ENCODE data around the gene SLC25A47. TPM values are rescaled to one million over a fixed set of nuclear protein-coding genes. Genes with fewer than 3 reads are reported as not detected.

The SLC25A47 gene, protein sequence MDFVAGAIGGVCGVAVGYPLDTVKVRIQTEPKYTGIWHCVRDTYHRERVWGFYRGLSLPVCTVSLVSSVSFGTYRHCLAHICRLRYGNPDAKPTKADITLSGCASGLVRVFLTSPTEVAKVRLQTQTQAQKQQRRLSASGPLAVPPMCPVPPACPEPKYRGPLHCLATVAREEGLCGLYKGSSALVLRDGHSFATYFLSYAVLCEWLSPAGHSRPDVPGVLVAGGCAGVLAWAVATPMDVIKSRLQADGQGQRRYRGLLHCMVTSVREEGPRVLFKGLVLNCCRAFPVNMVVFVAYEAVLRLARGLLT
- not detected in 5 replicates for total RNA-seq (2022; extraction: Qiagen RNA extraction)

DNA sequence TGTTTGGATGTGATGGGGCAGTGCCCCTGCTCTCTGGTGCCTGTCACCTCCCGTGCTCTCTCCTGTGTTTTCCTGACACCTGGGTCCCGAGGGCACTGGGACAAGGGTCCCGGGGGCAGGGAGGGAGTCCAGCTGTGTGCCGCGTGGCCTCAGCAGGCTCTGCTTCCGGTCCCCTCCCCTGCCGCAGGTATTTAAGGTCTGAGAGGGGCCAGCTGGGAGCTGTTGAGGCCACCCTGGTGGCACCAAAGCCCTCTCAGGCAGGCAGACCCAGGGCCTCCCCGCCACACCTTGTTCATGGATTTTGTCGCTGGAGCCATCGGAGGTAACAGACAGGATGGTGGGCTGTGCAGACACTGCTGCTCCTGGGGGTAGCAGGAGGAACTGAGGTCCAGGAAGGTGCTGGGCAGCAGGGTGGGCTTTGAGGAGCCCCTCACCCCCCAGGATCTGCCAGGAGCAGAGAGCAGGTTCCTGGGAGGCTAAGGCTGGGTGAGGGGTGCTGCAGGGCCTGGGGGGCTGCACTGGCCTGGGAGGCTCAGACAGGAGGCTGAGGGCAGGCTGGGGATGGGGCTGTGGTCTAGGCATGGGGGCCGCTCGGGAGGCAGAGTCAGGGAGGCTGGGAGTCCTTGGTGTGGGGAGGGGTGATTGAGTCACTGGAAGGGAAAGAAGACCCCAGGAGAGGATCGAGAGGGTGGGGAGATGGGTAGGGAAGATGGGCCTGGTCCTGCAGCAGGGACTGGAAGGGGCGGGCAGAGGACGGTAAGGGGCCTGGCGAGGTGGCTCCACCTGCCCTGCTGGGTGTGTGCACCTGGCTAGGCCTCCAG, at the start of gene SLC25A47:
SLC25A47 (plus strand) TSS at position 219 of the 821 bp plus-strand sequence; CDS start at position 295, 76 bp downstream.

DNA sequence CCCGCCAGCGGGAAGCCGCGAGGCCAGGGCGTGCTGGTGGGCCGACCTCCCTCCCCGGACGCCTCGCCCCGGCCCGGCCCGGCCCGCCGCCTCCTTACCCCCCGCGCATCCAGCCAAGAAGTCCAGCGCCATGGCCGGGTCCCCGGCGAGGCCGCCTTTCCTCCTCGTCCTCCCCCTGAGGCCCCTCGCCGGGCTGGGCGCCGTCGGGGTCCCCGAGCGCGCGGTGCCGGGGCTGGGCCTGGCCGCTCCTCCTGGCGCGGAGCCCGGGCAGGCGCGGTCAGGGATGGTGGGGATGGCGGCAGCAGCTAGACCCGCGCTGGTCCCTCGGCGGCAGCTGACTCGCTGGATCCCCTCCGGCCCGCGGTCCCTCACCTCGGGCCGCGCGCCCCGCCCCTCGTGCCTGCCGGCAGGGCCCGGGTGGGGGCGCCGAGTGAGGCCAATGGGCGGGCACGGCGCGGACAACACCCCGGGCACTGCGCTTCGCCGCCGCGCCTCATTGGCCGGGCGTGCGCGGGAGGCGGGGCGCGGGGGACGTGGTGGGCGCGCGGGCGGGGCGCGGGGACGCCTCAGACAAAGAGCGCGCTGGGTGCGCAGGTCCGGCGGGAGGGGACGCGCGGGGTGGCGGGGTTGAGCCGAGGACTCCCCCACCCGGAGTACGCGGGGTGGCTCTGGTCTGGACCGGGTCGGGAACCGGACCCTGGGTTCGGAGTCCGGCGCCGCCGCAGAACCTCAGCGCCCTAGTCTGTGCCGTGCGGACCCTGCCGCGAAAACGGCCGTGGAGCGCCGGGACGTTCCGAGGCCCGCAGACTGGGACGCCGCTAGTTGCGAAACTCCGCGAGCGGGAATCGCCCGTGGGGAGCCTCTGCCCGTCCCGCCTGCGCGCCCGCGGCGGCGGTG, 16.8 kb upstream of the SLC25A47 start, which contains the start of gene SLC25A29:
SLC25A29 (minus strand) TSS at position 344 of the 897 bp plus-strand sequence; CDS start at position 132, 212 bp downstream.

DNA sequence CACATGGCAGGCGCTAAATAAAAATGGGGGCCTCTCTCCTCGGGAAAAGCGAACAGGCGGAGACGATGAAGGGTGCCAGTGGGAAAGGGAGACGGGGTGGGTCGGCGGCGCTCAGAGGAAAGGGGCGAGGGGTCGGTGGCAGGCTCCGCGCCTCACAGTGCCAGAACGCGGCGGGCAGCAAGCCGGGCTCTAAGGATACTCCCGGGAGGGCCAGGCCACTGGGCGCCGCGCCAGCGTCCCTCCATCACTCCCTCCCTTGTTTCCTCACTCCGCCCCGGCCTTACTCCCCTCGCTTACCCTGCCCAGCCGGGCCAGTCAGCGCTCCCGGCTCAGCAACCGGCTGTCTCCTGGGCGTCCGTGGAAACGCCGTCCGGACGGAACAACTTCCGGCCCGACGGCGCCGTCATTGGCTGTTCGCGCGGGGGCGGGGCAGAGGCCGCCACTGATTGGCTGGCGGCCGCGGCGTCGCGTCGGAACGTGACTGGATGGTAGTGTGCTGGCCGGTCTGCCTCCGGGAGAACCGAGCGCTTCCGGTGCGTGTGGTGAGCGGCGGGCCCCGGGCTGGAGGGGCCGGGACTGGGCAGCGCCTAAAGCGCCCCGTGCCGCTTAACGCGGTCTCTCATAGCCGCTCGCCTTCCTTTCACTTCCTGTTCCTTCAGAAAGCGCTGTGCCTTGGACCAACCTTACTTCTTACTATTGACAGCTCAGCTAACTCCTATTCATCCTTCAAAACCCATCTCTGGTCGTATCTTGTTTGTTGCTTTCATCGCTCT, 53.0 kb downstream of the SLC25A47 start, which contains the start of gene WDR25:
WDR25 (plus strand) TSS at position 523 of the 773 bp plus-strand sequence.

Other genes with a start within 250 kb of the SLC25A47 start
- 1.2 to 2.3 TPM (median 1.8 TPM) in 5 replicates for gene DEGS2, start 163.7 kb upstream of the SLC25A47 start, total RNA-seq (2022; extraction: Qiagen RNA extraction)
- gene YY1, start 84.2 kb upstream of the SLC25A47 start, total RNA-seq (2022; extraction: Qiagen RNA extraction) = 67.6 to 77.7 TPM (median 72.5 TPM) in 5 replicates
- 6.8 to 12.1 TPM (median 11.0 TPM) in 5 replicates for gene SLC25A29, start 16.9 kb upstream of the SLC25A47 start, total RNA-seq (2022; extraction: Qiagen RNA extraction)
- 10.3 to 10.7 TPM (median 10.7 TPM) in 5 replicates for gene WDR25, start 53.1 kb downstream of the SLC25A47 start, total RNA-seq (2022; extraction: Qiagen RNA extraction)

All from A549 treated with CORT108297 at 1 μM for 4 hours (cell line).